ENCODE measurements around the gene MAPKAPK5. TPM values are rescaled to one million over a fixed set of nuclear protein-coding genes. Genes with fewer than 3 reads are reported as not detected.

MAPKAPK5 gene
- total and polyA plus RNA-seq, 4 donors, result 10.9 to 26.3 (median 12.6) TPM

DNA sequence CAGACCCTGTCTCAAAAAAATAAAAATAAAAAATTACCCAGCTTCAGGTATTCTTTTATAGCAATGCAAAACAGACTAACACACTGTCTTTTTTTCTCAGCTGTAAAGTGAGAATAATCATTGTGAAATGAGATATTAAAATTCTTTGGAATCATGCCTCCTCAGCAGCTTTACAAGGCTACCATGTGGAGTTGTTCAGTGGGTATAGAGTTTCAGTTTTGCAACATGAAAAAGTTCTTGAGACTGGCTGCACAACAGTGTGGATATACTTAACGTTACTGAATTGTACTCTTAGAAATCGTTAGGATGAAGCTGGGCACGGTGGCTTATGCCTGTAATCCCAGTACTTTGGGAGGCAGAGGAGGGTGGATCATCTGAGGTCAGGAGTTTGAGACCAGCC lies 15.7 kb upstream of the MAPKAPK5 start:
- no peak overlapping the region for H3K27ac ChIP-seq (ENCODE audit: low read depth in 1 of 2, low read length in 2 of 2)
- H3K4me3 ChIP-seq (ENCODE audit: low read depth in 1 of 3, low read length in 3 of 3), result no peak overlapping the region
- WGBS, result 76% methylated on average over 3 of the region's 3 CpGs
- no peak overlapping the region for H3K9ac ChIP-seq (ENCODE audit: low read depth in 1 of 2, low read length in 2 of 2)
- no peaks in the 10 kb centered on the region for H3K36me3 ChIP-seq (ENCODE audit: control insufficient read depth in 4 of 4, insufficient read depth in 3 of 4, low read depth in 1 of 4, low read length in 3 of 4)
- DNase-seq (ENCODE audit: low spot score), result no peak
- TF ChIP-seq HNF4A (conservative IDR thresholded peaks at IDR 0.05) (no peak), YY1 (IDR thresholded peaks at IDR 0.05) (no peak), FOXA1 (IDR thresholded peaks at IDR 0.05) (no peak), ZBTB33 (IDR thresholded peaks at IDR 0.05) (no peak), EGR1 (IDR thresholded peaks at IDR 0.05; ENCODE audit: low read depth in 2 of 2) (no peak), FOXA2 (IDR thresholded peaks at IDR 0.05) (no peak), CTCF (IDR thresholded peaks at IDR 0.05; ENCODE audit: low read depth, low read length, missing input control) (no peak)
- TF ChIP-seq, protein P1, sequence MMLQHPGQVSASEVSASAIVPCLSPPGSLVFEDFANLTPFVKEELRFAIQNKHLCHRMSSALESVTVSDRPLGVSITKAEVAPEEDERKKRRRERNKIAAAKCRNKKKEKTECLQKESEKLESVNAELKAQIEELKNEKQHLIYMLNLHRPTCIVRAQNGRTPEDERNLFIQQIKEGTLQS (IDR thresholded peaks at IDR 0.05), result no peak
- TF ChIP-seq, protein P2, sequence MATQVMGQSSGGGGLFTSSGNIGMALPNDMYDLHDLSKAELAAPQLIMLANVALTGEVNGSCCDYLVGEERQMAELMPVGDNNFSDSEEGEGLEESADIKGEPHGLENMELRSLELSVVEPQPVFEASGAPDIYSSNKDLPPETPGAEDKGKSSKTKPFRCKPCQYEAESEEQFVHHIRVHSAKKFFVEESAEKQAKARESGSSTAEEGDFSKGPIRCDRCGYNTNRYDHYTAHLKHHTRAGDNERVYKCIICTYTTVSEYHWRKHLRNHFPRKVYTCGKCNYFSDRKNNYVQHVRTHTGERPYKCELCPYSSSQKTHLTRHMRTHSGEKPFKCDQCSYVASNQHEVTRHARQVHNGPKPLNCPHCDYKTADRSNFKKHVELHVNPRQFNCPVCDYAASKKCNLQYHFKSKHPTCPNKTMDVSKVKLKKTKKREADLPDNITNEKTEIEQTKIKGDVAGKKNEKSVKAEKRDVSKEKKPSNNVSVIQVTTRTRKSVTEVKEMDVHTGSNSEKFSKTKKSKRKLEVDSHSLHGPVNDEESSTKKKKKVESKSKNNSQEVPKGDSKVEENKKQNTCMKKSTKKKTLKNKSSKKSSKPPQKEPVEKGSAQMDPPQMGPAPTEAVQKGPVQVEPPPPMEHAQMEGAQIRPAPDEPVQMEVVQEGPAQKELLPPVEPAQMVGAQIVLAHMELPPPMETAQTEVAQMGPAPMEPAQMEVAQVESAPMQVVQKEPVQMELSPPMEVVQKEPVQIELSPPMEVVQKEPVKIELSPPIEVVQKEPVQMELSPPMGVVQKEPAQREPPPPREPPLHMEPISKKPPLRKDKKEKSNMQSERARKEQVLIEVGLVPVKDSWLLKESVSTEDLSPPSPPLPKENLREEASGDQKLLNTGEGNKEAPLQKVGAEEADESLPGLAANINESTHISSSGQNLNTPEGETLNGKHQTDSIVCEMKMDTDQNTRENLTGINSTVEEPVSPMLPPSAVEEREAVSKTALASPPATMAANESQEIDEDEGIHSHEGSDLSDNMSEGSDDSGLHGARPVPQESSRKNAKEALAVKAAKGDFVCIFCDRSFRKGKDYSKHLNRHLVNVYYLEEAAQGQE (IDR thresholded peaks at IDR 0.05), result no peak
- H3K9me3 ChIP-seq (ENCODE audit: control insufficient read depth in 4 of 4, low read length in 3 of 4), result no peaks in the 10 kb centered on the region
- no peaks in the 10 kb centered on the region for H3K27me3 ChIP-seq (ENCODE audit: control insufficient read depth in 4 of 4, insufficient read depth in 4 of 4, low read length in 3 of 4)
- H3K4me1 ChIP-seq (ENCODE audit: control insufficient read depth in 4 of 4, insufficient read depth in 4 of 4, low read length in 3 of 4), result no peaks in the 10 kb centered on the region

DNA sequence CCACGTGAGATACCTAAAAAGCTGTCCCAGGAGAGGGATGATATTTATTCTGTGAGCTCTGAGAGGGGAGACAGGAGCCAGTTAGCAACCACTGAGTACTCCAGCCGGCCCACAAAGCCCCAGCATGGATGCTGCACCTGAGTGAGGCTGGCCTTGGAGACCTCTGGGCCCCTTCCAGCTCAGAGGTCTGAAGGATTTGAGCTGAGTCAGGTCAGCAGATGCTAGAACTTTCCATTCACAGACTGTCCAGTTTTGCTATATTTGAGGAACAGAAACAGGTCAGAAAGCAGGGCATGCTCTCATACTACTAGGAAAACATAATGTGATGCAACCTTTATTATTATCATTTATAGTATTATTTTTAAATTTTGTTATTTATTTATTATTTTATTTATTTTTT lies 15.0 kb upstream of the MAPKAPK5 start:
- WGBS, result 79% methylated on average over 2 of the region's 2 CpGs
- Histone ChIP-seq H3K4me3 (ENCODE audit: low read depth in 1 of 3, low read length in 3 of 3) (no peak overlapping the region), H3K4me1 (ENCODE audit: control insufficient read depth in 4 of 4, insufficient read depth in 4 of 4, low read length in 3 of 4) (no peaks in the 10 kb centered on the region), H3K9ac (ENCODE audit: low read depth in 1 of 2, low read length in 2 of 2) (no peak overlapping the region), H3K9me3 (ENCODE audit: control insufficient read depth in 4 of 4, low read length in 3 of 4) (no peaks in the 10 kb centered on the region), H3K27me3 (ENCODE audit: control insufficient read depth in 4 of 4, insufficient read depth in 4 of 4, low read length in 3 of 4) (no peaks in the 10 kb centered on the region), H3K36me3 (ENCODE audit: control insufficient read depth in 4 of 4, insufficient read depth in 3 of 4, low read depth in 1 of 4, low read length in 3 of 4) (no peaks in the 10 kb centered on the region), H3K27ac (ENCODE audit: low read depth in 1 of 2, low read length in 2 of 2) (no peak overlapping the region)
- DNase-seq (ENCODE audit: low spot score), result no peak
- TF ChIP-seq HNF4G (IDR thresholded peaks at IDR 0.05) (no peak), RAD21 (IDR thresholded peaks at IDR 0.05) (no peak), YY1 (IDR thresholded peaks at IDR 0.05) (no peak), FOXA1 (IDR thresholded peaks at IDR 0.05) (no peak), CTCF (IDR thresholded peaks at IDR 0.05; ENCODE audit: low read depth, low read length, missing input control) (no peak), GABPA (IDR thresholded peaks at IDR 0.05 in 1 of 2, conservative IDR thresholded peaks at IDR 0.05 in 1 of 2) (no peak), ZBTB33 (IDR thresholded peaks at IDR 0.05) (no peak), JUND (IDR thresholded peaks at IDR 0.05) (no peak)
- TF ChIP-seq, protein P2 (IDR thresholded peaks at IDR 0.05), result no peak
- TF ChIP-seq, protein P3, sequence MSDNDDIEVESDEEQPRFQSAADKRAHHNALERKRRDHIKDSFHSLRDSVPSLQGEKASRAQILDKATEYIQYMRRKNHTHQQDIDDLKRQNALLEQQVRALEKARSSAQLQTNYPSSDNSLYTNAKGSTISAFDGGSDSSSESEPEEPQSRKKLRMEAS (IDR thresholded peaks at IDR 0.05), result no peak
- TF ChIP-seq, protein P1 (IDR thresholded peaks at IDR 0.05), result no peak
